ENCODE results near the gene CDKL1. TPM values are rescaled to one million over a fixed set of nuclear protein-coding genes. Genes with fewer than 3 reads are reported as not detected.
A peak's percentile ranks its signal among the peaks of the same experiment; 100 is the strongest.

Gene CDKL1
- total and polyA plus RNA-seq, 2 donors (not counting 1 experiment from before 2014, with no cell fraction given), result 5.3 to 7.9 TPM

DNA sequence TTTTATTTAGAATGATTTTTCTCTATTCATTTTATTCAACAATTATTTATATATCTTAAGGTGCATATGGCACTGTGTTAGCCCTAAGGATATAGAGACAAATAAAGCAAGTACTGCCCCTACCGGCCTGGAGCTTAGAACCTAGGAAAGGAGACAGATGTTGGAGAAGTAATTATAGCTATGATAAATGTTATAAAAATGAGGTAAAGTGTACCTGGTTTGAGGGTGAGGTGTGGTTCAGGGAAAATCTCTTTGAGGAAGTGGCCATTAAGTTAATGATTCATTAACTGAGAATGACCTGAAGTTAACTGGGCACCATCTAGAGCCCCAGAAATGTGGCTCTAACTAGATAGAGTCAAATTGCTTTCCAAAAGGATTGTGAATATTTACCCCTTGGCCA, 31.9 kb downstream of the CDKL1 start:
- H3K4me2 ChIP-seq (replicated peaks; ENCODE audit: low read depth, low read length, poor library complexity, severe bottlenecking), result no peak overlapping the region
- H3K79me2 ChIP-seq (ENCODE audit: control insufficient read depth, insufficient read depth, low read length), result no peaks in the 10 kb centered on the region
- Mint-ChIP-seq H3K9me3 (ENCODE audit: insufficient read depth) (no peaks in the 10 kb centered on the region), H3K4me3 (peak overlapping the region; percentile 14), H3K4me1 (peaks cover 46% of the 10 kb centered on the region), H3K27me3 (no peaks in the 10 kb centered on the region), H3K27ac (peak overlapping the region; percentile 50)
- H4K20me1 ChIP-seq (ENCODE audit: control insufficient read depth, insufficient read depth, low read length, poor library complexity, severe bottlenecking), result no peaks in the 10 kb centered on the region
- H3K27ac ChIP-seq (ENCODE audit: low read length in 2 of 2), result peak overlapping the region; percentile 23 to 90
- H2AFZ ChIP-seq (ENCODE audit: insufficient read depth, low read depth, low read length, poor library complexity, severe bottlenecking), result no peak overlapping the region
- H3K9ac ChIP-seq (ENCODE audit: low read length), result no peak overlapping the region
- no peaks in the 10 kb centered on the region for H3K27me3 ChIP-seq (replicated peaks in 1 of 4; ENCODE audit: control extremely low read depth in 1 of 4, control insufficient read depth in 3 of 4, insufficient read depth in 4 of 4, low read length in 3 of 4)
- ATAC-seq (ENCODE audit: low read depth) (no peak), DNase-seq (no peak)
- 100% methylated on average over 1 of the region's 1 CpG for WGBS (ENCODE audit: insufficient coverage)
- TF ChIP-seq EZH2 (IDR thresholded peaks at IDR 0.05; ENCODE audit: borderline replicate concordance, insufficient read depth, low read depth, low read length, poor library complexity, severe bottlenecking), result no peak
- TF ChIP-seq, protein P1, sequence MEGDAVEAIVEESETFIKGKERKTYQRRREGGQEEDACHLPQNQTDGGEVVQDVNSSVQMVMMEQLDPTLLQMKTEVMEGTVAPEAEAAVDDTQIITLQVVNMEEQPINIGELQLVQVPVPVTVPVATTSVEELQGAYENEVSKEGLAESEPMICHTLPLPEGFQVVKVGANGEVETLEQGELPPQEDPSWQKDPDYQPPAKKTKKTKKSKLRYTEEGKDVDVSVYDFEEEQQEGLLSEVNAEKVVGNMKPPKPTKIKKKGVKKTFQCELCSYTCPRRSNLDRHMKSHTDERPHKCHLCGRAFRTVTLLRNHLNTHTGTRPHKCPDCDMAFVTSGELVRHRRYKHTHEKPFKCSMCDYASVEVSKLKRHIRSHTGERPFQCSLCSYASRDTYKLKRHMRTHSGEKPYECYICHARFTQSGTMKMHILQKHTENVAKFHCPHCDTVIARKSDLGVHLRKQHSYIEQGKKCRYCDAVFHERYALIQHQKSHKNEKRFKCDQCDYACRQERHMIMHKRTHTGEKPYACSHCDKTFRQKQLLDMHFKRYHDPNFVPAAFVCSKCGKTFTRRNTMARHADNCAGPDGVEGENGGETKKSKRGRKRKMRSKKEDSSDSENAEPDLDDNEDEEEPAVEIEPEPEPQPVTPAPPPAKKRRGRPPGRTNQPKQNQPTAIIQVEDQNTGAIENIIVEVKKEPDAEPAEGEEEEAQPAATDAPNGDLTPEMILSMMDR (IDR thresholded peaks at IDR 0.05), result no peak
- ChIA-PET POLR2A (no interaction called here), CTCF (no interaction called here)
- H3K36me3 ChIP-seq (replicated peaks in 1 of 2; ENCODE audit: control extremely low read depth in 1 of 2, control insufficient read depth in 1 of 2, extremely low read depth in 1 of 2, insufficient read depth in 2 of 2, low read length in 1 of 2), result no peaks in the 10 kb centered on the region
- H3K9me3 ChIP-seq (ENCODE audit: control extremely low read depth in 1 of 3, control insufficient read depth in 2 of 3, insufficient read depth in 1 of 3, low read length in 2 of 3), result peaks cover 0 to 4% (median 0%) of the 10 kb centered on the region in 3 donors
- H3K4me1 ChIP-seq (ENCODE audit: control insufficient read depth in 2 of 2, insufficient read depth in 2 of 2, low read length in 2 of 2), result peaks cover 21 to 33% of the 10 kb centered on the region in 2 donors
- H3K4me3 ChIP-seq (ENCODE audit: control extremely low read depth in 1 of 5, extremely low read depth in 1 of 5, insufficient read depth in 1 of 5, low read depth in 2 of 5, low read length in 4 of 5), result no peak overlapping the region
- intact Hi-C loops (cut with micrococcal nuclease), result loop anchor here (2.0 kb wide), 1 partner anchor 32 kb away; the partner anchor contains the start of gene CDKL1

DNA sequence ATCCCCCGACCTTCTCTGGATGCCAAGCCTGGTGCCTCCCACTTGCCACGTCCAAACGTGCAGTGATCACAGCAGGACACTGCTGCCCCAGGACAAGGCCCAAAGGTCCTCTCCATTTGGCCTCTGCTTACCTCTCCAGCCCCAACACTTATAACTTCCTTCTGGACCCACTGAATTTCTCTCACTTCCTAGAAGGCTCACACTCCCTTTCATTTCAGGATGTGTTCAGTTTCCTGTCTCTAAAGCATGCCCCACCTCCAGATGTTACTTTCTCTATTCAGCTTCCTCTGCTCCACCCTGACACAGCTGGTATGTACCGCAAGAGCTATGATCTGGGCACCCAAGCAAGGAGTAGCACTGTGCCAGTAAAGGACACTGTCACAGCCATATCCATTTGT, 33.0 kb downstream of the CDKL1 start:
- Mint-ChIP-seq H3K4me3 (peak overlapping the region; percentile 84), H3K9me3 (ENCODE audit: insufficient read depth) (no peaks in the 10 kb centered on the region), H3K27me3 (no peaks in the 10 kb centered on the region), H3K4me1 (peaks cover 46% of the 10 kb centered on the region), H3K27ac (peak overlapping the region; percentile 88)
- ATAC-seq (ENCODE audit: low read depth), result peak; percentile 98
- Histone ChIP-seq H3K27ac (ENCODE audit: low read length in 2 of 2) (peak overlapping the region; percentile 87 to 90), H3K4me2 (replicated peaks; ENCODE audit: low read depth, low read length, poor library complexity, severe bottlenecking) (peak overlapping the region; percentile 81), H3K9ac (ENCODE audit: low read length) (peak overlapping the region; percentile 70), H3K79me2 (ENCODE audit: control insufficient read depth, insufficient read depth, low read length) (no peaks in the 10 kb centered on the region), H3K36me3 (replicated peaks in 1 of 2; ENCODE audit: control extremely low read depth in 1 of 2, control insufficient read depth in 1 of 2, extremely low read depth in 1 of 2, insufficient read depth in 2 of 2, low read length in 1 of 2) (peaks cover 0 to 2% of the 10 kb centered on the region in 2 experiments), H3K4me3 (ENCODE audit: control extremely low read depth in 1 of 5, extremely low read depth in 1 of 5, insufficient read depth in 1 of 5, low read depth in 2 of 5, low read length in 4 of 5) (peak overlapping the region; percentile 44 to 82 (median 58)), H3K4me1 (ENCODE audit: control insufficient read depth in 2 of 2, insufficient read depth in 2 of 2, low read length in 2 of 2) (peaks cover 21 to 33% of the 10 kb centered on the region in 2 donors), H3K27me3 (replicated peaks in 1 of 4; ENCODE audit: control extremely low read depth in 1 of 4, control insufficient read depth in 3 of 4, insufficient read depth in 4 of 4, low read length in 3 of 4) (no peaks in the 10 kb centered on the region), H2AFZ (ENCODE audit: insufficient read depth, low read depth, low read length, poor library complexity, severe bottlenecking) (peak overlapping the region; percentile 79), H3K9me3 (ENCODE audit: control extremely low read depth in 1 of 3, control insufficient read depth in 2 of 3, insufficient read depth in 1 of 3, low read length in 2 of 3) (peaks cover 0 to 4% (median 0%) of the 10 kb centered on the region in 3 donors), H4K20me1 (ENCODE audit: control insufficient read depth, insufficient read depth, low read length, poor library complexity, severe bottlenecking) (no peaks in the 10 kb centered on the region)
- ChIA-PET POLR2A (interaction anchor here (1.0 to 1.5 kb wide), 3 partner anchors 16 to 52 kb away, joined by 3 to 8 read pairs (median 4); partner anchors contain the start of genes CDKL1, DMAC2L and L2HGDH), CTCF (interaction anchor here (0.6 to 1.9 kb wide), 8 partner anchors 13 to 478 kb away, joined by 3 to 6 read pairs (median 4); partner anchors contain the start of genes DMAC2L and L2HGDH)
- peak; percentile 87 for DNase-seq
- TF ChIP-seq EZH2 (IDR thresholded peaks at IDR 0.05; ENCODE audit: borderline replicate concordance, insufficient read depth, low read depth, low read length, poor library complexity, severe bottlenecking), result no peak
- intact Hi-C loops (cut with micrococcal nuclease), result loop anchor here (2.0 kb wide), 4 partner anchors 33 to 133 kb away; partner anchors contain the start of genes CDKL1, DMAC2L, L2HGDH and SOS2
- 1% methylated on average over 4 of the region's 4 CpGs for WGBS (ENCODE audit: insufficient coverage)
